GM21825 (cell line): Measurements from ENCODE around the gene GABRP.
"Not testable (repeated sequence)": the region's sequence is repeated elsewhere in the genome, so short reads cannot be mapped to it uniquely, and the experiment has no call there.

ENCODE experiments used
- ATAC-seq: cut with Tn5 transposase; IDR thresholded peaks from one replicate; pipeline ENCODE4 v1.9.1; 2021; ENCODE audit warnings: mild to moderate bottlenecking, moderate library complexity; ENCODE audit not compliant: unreplicated experiment

Gene GABRP

GRCh38 chr5:170754508-170754907 is 29.0 kb upstream of the GABRP start:
- ATAC-seq = not testable (repeated sequence)

- ATAC-seq = no peak
Measured at GRCh38 chr5:170755679-170756456, 27.7 kb upstream of the GABRP start.

- ATAC-seq = no peak
Measured at GRCh38 chr5:170756691-170757090, 26.8 kb upstream of the GABRP start.

- peak; percentile 88 for ATAC-seq
Measured at GRCh38 chr5:170757182-170757601, 26.3 kb upstream of the GABRP start.

GRCh38 chr5:170757669-170758068 is 25.9 kb upstream of the GABRP start:
- ATAC-seq = no peak

GRCh38 chr5:170758481-170758880 is 25.0 kb upstream of the GABRP start:
- ATAC-seq = no peak

GRCh38 chr5:170760113-170760512 is 23.4 kb upstream of the GABRP start:
- no peak for ATAC-seq

- ATAC-seq = no peak
Measured at GRCh38 chr5:170761048-170761707, 22.3 kb upstream of the GABRP start.

GRCh38 chr5:170761708-170762066 is 21.8 kb upstream of the GABRP start:
- no peak for ATAC-seq

- ATAC-seq = not testable (repeated sequence)
Measured at GRCh38 chr5:170762298-170762697, 21.2 kb upstream of the GABRP start.

GRCh38 chr5:170765868-170766267 is 17.7 kb upstream of the GABRP start:
- not testable (repeated sequence) for ATAC-seq

GRCh38 chr5:170769246-170769645 is 14.3 kb upstream of the GABRP start:
- no peak for ATAC-seq

GRCh38 chr5:170769898-170770416 is 13.6 kb upstream of the GABRP start:
- ATAC-seq = no peak

- ATAC-seq = no peak
Measured at GRCh38 chr5:170771496-170771895, 12.0 kb upstream of the GABRP start.

GRCh38 chr5:170773024-170773985 is 10.2 kb upstream of the GABRP start:
- no peak for ATAC-seq

GRCh38 chr5:170774831-170775230 is 8.7 kb upstream of the GABRP start:
- ATAC-seq = no peak

- no peak for ATAC-seq
Measured at GRCh38 chr5:170781946-170782345, 1.6 kb upstream of the GABRP start.

GRCh38 chr5:170782438-170782837 is 1.1 kb upstream of the GABRP start:
- ATAC-seq = no peak

GRCh38 chr5:170785416-170785815 is 1.9 kb downstream of the GABRP start:
- ATAC-seq = no peak

GRCh38 chr5:170787216-170787615 is 3.7 kb downstream of the GABRP start:
- ATAC-seq = no peak
